IMR-90 (cell line): ENCODE results near the gene AGAP1. TPM values are rescaled to one million over a fixed set of nuclear protein-coding genes. Genes with fewer than 3 reads are reported as not detected.

ENCODE experiments used
- ATAC-seq: fragments of 200-7000 bp; cut with Tn5 transposase; 2 replicates; pipeline ENCODE4 v1.9.1; 2020; ENCODE audit warnings: low read depth, mild to moderate bottlenecking, moderate library complexity
- BruUV-seq: library from RNA; stranded (reverse); fragments of 400-500 nt; replicated peaks from 2 replicates; lab custom pipeline; 2021; lab: Mats Ljungman, UMichigan
- CTCF ChIA-PET: fragments of 300-600 bp; formaldehyde crosslinking; extraction: SDS; loops from one replicate; lab custom pipeline; 2021; ENCODE audit warnings: antibody characterized with exemption; lab: Yijun Ruan, JAX
- POLR2A ChIA-PET: fragments of 300-600 bp; sonication (Branson Sonifier 250); formaldehyde crosslinking; loops from one replicate; lab custom pipeline; 2022; ENCODE audit warnings: antibody characterized with exemption; ENCODE audit not compliant: unreplicated experiment; lab: Charles Lee
- DNase-seq: peaks from one replicate; pipeline ENCODE4 v3.0.0; 2013
- H2AFZ ChIP-seq: replicated peaks from 2 replicates; pipeline ENCODE3; 2013; ENCODE audit warnings: low read length, mild to moderate bottlenecking; ENCODE audit not compliant: poor library complexity
- H2AK5ac ChIP-seq: 2 replicates; pipeline ENCODE4 v1.6.1; 2013; ENCODE audit warnings: low read depth, low read length, inconsistent platforms
- H2AK9ac ChIP-seq: replicated peaks from 2 replicates; pipeline ENCODE3; 2013; ENCODE audit warnings: mild to moderate bottlenecking, low read depth, low read length, moderate library complexity; ENCODE audit not compliant: poor library complexity
- H2BK120ac ChIP-seq: 2 replicates; pipeline ENCODE4 v1.6.1; 2013; ENCODE audit warnings: low read depth, low read length, inconsistent platforms
- H2BK15ac ChIP-seq: 3 replicates; pipeline ENCODE4 v1.6.1; 2013; ENCODE audit warnings: low read depth, low read length, inconsistent platforms
- H2BK20ac ChIP-seq: 2 replicates; pipeline ENCODE4 v1.6.1; 2013; ENCODE audit warnings: low read depth, mild to moderate bottlenecking, inconsistent platforms, low read length, moderate library complexity
- H2BK5ac ChIP-seq: 2 replicates; pipeline ENCODE4 v1.6.1; 2013; ENCODE audit warnings: mild to moderate bottlenecking, low read depth, low read length, inconsistent platforms; ENCODE audit not compliant: poor library complexity, severe bottlenecking
- H3K14ac ChIP-seq: replicated peaks from 2 replicates; pipeline ENCODE4 v1.6.1; 2013; ENCODE audit warnings: low read depth, low read length, inconsistent platforms
- H3K18ac ChIP-seq: 2 replicates; pipeline ENCODE4 v1.6.1; 2013; ENCODE audit warnings: low read depth, low read length, control low read depth
- H3K23ac ChIP-seq: 2 replicates; pipeline ENCODE4 v1.6.1; 2013; ENCODE audit warnings: low read depth, low read length, inconsistent platforms
- H3K27ac ChIP-seq: 2 replicates; pipeline ENCODE4 v1.5.1; 2013; ENCODE audit warnings: mild to moderate bottlenecking, control low read depth, low read length; ENCODE audit not compliant: insufficient read depth
- H3K27me3 ChIP-seq: 2 replicates; pipeline ENCODE4 v1.6.1; 2013; ENCODE audit warnings: low read length; ENCODE audit not compliant: control insufficient read depth, insufficient read depth
- H3K36me3 ChIP-seq: 2 replicates; pipeline ENCODE4 v1.6.1; 2013; ENCODE audit warnings: low read length, mixed read lengths; ENCODE audit not compliant: control insufficient read depth, insufficient read depth
- H3K4ac ChIP-seq: 2 replicates; pipeline ENCODE4 v1.6.1; 2013; ENCODE audit warnings: low read depth, low read length, inconsistent platforms
- H3K4me1 ChIP-seq: 2 replicates; pipeline ENCODE4 v1.6.1; 2013; ENCODE audit warnings: low read length, mixed read lengths; ENCODE audit not compliant: control insufficient read depth, insufficient read depth
- H3K4me2 ChIP-seq: 2 replicates; pipeline ENCODE4 v1.6.1; 2013; ENCODE audit warnings: low read depth, mild to moderate bottlenecking, control low read depth, low read length, moderate library complexity
- H3K4me3 ChIP-seq: 2 replicates; pipeline ENCODE4 v1.5.1; 2013; ENCODE audit warnings: low read depth, mild to moderate bottlenecking, control low read depth, low read length, moderate library complexity; ENCODE audit not compliant: insufficient read depth
- H3K56ac ChIP-seq: 2 replicates; pipeline ENCODE4 v1.6.1; 2013; ENCODE audit warnings: low read length, inconsistent platforms; ENCODE audit not compliant: insufficient read depth; ENCODE audit errors: extremely low read depth
- H3K79me1 ChIP-seq, 2 experiments: 2 replicates each; pipeline ENCODE4 v1.6.1; 2013; ENCODE audit warnings: low read length in 2 of 2, inconsistent platforms in 1 of 2, low read depth in 1 of 2
- H3K9ac ChIP-seq: 2 replicates; pipeline ENCODE4 v1.6.1; 2013; ENCODE audit warnings: low read depth, low read length, control low read depth
- H3K9me1 ChIP-seq: 2 replicates; pipeline ENCODE4 v1.6.1; 2013; ENCODE audit warnings: low read length, inconsistent platforms; ENCODE audit not compliant: insufficient read depth
- H3K9me3 ChIP-seq: 2 replicates; pipeline ENCODE4 v1.6.1; 2013; ENCODE audit warnings: low read length; ENCODE audit not compliant: control insufficient read depth, insufficient read depth
- H4K20me1 ChIP-seq: 2 replicates; pipeline ENCODE4 v1.6.1; 2013; ENCODE audit warnings: low read length, inconsistent platforms; ENCODE audit not compliant: insufficient read depth
- H4K5ac ChIP-seq: 2 replicates; pipeline ENCODE4 v1.6.1; 2013; ENCODE audit warnings: mild to moderate bottlenecking, low read depth, low read length, control low read depth
- H4K8ac ChIP-seq, 2 experiments: 2 replicates each; pipeline ENCODE4 v1.6.1; 2013; ENCODE audit warnings: low read depth in 2 of 2, low read length in 2 of 2, control low read depth in 1 of 2, inconsistent platforms in 1 of 2
- H4K91ac ChIP-seq: 2 replicates; pipeline ENCODE4 v1.6.1; 2013; ENCODE audit warnings: low read depth, low read length, inconsistent platforms; ENCODE audit not compliant: insufficient read depth
- BHLHE40 ChIP-seq: fragments of 150-350 bp; IDR thresholded peaks from 2 replicates; pipeline ENCODE4 v1.6.1; 2016; ENCODE audit warnings: mild to moderate bottlenecking, low read depth, low read length
- CEBPB ChIP-seq: IDR thresholded peaks from 2 replicates; pipeline ENCODE4 v1.6.1; 2012; ENCODE audit warnings: low read depth, low read length, improper control_type of control experiment
- CHD1 ChIP-seq: IDR thresholded peaks from 2 replicates; pipeline ENCODE4 v1.6.1; 2012; ENCODE audit warnings: low read depth, low read length, improper control_type of control experiment
- CTCF ChIP-seq: conservative IDR thresholded peaks from 2 replicates; pipeline ENCODE4 v1.5.1; 2012; ENCODE audit warnings: mild to moderate bottlenecking, low read depth, low read length, improper control_type of control experiment
- FOS ChIP-seq: fragments of 150-350 bp; IDR thresholded peaks from 2 replicates; pipeline ENCODE4 v1.6.1; 2016; ENCODE audit warnings: low read depth, low read length
- MAFK ChIP-seq: IDR thresholded peaks from 2 replicates; pipeline ENCODE4 v1.6.1; 2012; ENCODE audit warnings: low read depth, low read length, improper control_type of control experiment
- MAZ ChIP-seq: IDR thresholded peaks from 2 replicates; pipeline ENCODE4 v1.6.1; 2012; ENCODE audit warnings: low read depth, mild to moderate bottlenecking, low read length, improper control_type of control experiment, moderate library complexity, borderline replicate concordance
- MXI1 ChIP-seq: IDR thresholded peaks from 2 replicates; pipeline ENCODE4 v1.6.1; 2012; ENCODE audit warnings: low read depth, mild to moderate bottlenecking, low read length, moderate library complexity, borderline replicate concordance
- NFE2L2 ChIP-seq: fragments of 150-350 bp; IDR thresholded peaks from 2 replicates; pipeline ENCODE4 v1.6.1; 2016; ENCODE audit warnings: low read depth, mild to moderate bottlenecking, low read length
- POLR2A ChIP-seq: IDR thresholded peaks from 2 replicates; pipeline ENCODE4 v1.6.1; 2012; ENCODE audit warnings: mild to moderate bottlenecking, low read depth, low read length
- RAD21 ChIP-seq: IDR thresholded peaks from 2 replicates; pipeline ENCODE4 v1.6.1; 2012; ENCODE audit warnings: low read length, improper control_type of control experiment
- RCOR1 ChIP-seq: IDR thresholded peaks from 2 replicates; pipeline ENCODE4 v1.6.1; 2012; ENCODE audit warnings: mild to moderate bottlenecking, low read length, improper control_type of control experiment; ENCODE audit not compliant: insufficient replicate concordance
- RFX5 ChIP-seq: IDR thresholded peaks from 2 replicates; pipeline ENCODE4 v1.8.0; 2012; ENCODE audit warnings: low read depth, mild to moderate bottlenecking, low read length, moderate library complexity
- SMC3 ChIP-seq: fragments of 150-350 bp; IDR thresholded peaks from 2 replicates; pipeline ENCODE4 v1.6.1; 2016; ENCODE audit warnings: low read depth, mild to moderate bottlenecking, antibody characterized with exemption, low read length, moderate library complexity
- USF2 ChIP-seq: fragments of 150-350 bp; IDR thresholded peaks from 2 replicates; pipeline ENCODE4 v1.6.1; 2017; ENCODE audit warnings: mild to moderate bottlenecking, antibody characterized with exemption, low read length, low read depth
- WGBS, 2 experiments: methylation state at CpG; one replicate each; pipeline versions ENCODE4 v1.1.5 to v1.1.7; 2013; ENCODE audit warnings: missing lambda C conversion rate in 2 of 2; ENCODE audit not compliant: insufficient read length in 1 of 2; ENCODE audit errors: extremely low coverage in 2 of 2; 5-methylcytosine and 5-hydroxymethylcytosine counted together
- dilution Hi-C: fragments of 300-500 bp; cut with HindIII; formaldehyde crosslinking; loops from one replicate; pipeline ENCODE4 v1.14.3; 2018; ENCODE audit warnings: low sequenced_read_pairs; ENCODE audit not compliant: unreplicated experiment
- in situ Hi-C: fragments of 300-500 bp; cut with MboI; formaldehyde crosslinking; loops from 3 replicates; pipeline ENCODE4 v1.14.3; 2019; ENCODE audit warnings: low sequenced_read_pairs, inconsistent platforms, mixed read lengths
- intact Hi-C: fragments of 100-400 bp; cut with micrococcal nuclease; formaldehyde crosslinking; loops from 2 replicates; pipeline ENCODE4 v1.10.0; 2022
- polyA plus RNA-seq, 3 experiments: library from polyadenylated mRNA; depleted of rRNA; stranded (reverse); fragments of >200 nt; gene quantifications; 2 replicates each; pipeline ENCODE4 v1.2.3, GENCODE V29; 2012; ENCODE audit warnings: low replicate concordance in 1 of 3
- total RNA-seq: library from RNA; depleted of rRNA; stranded (reverse); fragments of >200 nt; gene quantifications from 2 replicates; pipeline ENCODE4 v1.2.3, GENCODE V29; 2012
- TF ChIP-seq, protein P1 (sequence below): fragments of 150-350 bp; IDR thresholded peaks from 2 replicates; pipeline ENCODE4 v1.6.1; 2016; ENCODE audit warnings: low read depth, mild to moderate bottlenecking, low read length, moderate library complexity, borderline replicate concordance

AGAP1 gene
- total and polyA plus RNA-seq, 2 of the 4 experiments (the other 2 are of a cell fraction): 15.1 to 16.4 TPM

DNA sequence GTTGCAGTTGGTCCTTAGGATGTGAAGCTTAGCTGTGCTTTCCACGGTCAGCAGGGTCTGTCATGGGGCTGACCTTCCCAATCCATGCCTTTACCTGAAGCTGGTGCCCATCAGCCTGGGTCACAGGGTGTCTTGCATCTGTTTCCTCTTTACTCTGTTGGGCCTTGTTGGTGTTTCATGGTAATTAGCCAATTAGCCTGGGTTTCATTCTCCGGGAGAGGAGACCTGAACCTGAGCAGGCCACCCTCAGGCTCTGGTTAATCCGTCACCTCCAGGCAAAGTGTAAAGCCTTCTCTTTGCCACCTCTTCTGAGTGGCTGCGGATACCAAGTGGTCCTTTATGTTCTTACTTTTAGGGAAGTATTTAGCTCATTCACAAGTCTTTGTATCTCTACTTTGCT is 534.2 kb downstream of the AGAP1 start:
- in situ Hi-C loops: no loop called here
- 60% methylated on average over 1 of the region's 4 CpGs; no CpG with 5 or more reads in 1 of the 2 experiments for WGBS, 2 experiments
- no peak overlapping the region for H3K4me3 ChIP-seq
- no peak overlapping the region for H3K9ac ChIP-seq
- DNase-seq (no peak), ATAC-seq (no peak)
- H4K5ac ChIP-seq: no peak overlapping the region
- no peak overlapping the region for H3K56ac ChIP-seq
- no peak overlapping the region for H3K23ac ChIP-seq
- H2BK20ac ChIP-seq: no peak overlapping the region
- no peak overlapping the region for H3K27ac ChIP-seq
- no peak overlapping the region for H2AK9ac ChIP-seq
- H3K9me3 ChIP-seq: no peaks in the 10 kb centered on the region
- intact Hi-C loops: no loop called here
- no peak overlapping the region for H4K8ac ChIP-seq
- H2BK15ac ChIP-seq: no peak overlapping the region
- no peaks in the 10 kb centered on the region for H3K79me1 ChIP-seq
- ChIA-PET POLR2A (no interaction called here), CTCF (no interaction called here)
- no peaks in the 10 kb centered on the region for H3K9me1 ChIP-seq
- no peak overlapping the region for H2AK5ac ChIP-seq
- peaks cover 9% of the 10 kb centered on the region; the same call in 1 of the 2 replicates for H3K4me1 ChIP-seq
- no peak overlapping the region for H2AFZ ChIP-seq
- no peak overlapping the region for H2BK120ac ChIP-seq
- H3K27me3 ChIP-seq: no peaks in the 10 kb centered on the region
- dilution Hi-C loops: no loop called here
- no peak for TF ChIP-seq MXI1
- no peak for TF ChIP-seq CTCF
- TF ChIP-seq POLR2A: no peak
- no peak for TF ChIP-seq CEBPB
- no peak for TF ChIP-seq BHLHE40
- TF ChIP-seq NFE2L2: no peak
- no peak for TF ChIP-seq FOS
- TF ChIP-seq RAD21: no peak
- TF ChIP-seq CHD1: no peak
- no peak for TF ChIP-seq MAFK
- TF ChIP-seq RFX5: no peak
- no peak for TF ChIP-seq MAZ
- no peak for TF ChIP-seq SMC3
- TF ChIP-seq USF2: no peak
- TF ChIP-seq, protein P1, sequence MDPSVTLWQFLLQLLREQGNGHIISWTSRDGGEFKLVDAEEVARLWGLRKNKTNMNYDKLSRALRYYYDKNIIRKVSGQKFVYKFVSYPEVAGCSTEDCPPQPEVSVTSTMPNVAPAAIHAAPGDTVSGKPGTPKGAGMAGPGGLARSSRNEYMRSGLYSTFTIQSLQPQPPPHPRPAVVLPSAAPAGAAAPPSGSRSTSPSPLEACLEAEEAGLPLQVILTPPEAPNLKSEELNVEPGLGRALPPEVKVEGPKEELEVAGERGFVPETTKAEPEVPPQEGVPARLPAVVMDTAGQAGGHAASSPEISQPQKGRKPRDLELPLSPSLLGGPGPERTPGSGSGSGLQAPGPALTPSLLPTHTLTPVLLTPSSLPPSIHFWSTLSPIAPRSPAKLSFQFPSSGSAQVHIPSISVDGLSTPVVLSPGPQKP: no peak
- no peak for TF ChIP-seq RCOR1
- H3K4me2 ChIP-seq: no peak overlapping the region
- no peak overlapping the region for H2BK5ac ChIP-seq
- H3K36me3 ChIP-seq: no peaks in the 10 kb centered on the region
- H3K4ac ChIP-seq: no peak overlapping the region
- H3K14ac ChIP-seq: no peak overlapping the region
- no peaks in the 10 kb centered on the region for H4K20me1 ChIP-seq
- H4K91ac ChIP-seq: no peak overlapping the region
- no peak overlapping the region for H3K18ac ChIP-seq
- BruUV-seq: no TSS peak
